Measurements from ENCODE around the gene PIK3R3. TPM values are rescaled to one million over a fixed set of nuclear protein-coding genes. Genes with fewer than 3 reads are reported as not detected.

PIK3R3 gene
- total RNA-seq, 3 donors from 2014 or later (not counting 1 experiment from before 2014, with no cell fraction given), result 5.2 to 6.2 (median 5.4) TPM

DNA sequence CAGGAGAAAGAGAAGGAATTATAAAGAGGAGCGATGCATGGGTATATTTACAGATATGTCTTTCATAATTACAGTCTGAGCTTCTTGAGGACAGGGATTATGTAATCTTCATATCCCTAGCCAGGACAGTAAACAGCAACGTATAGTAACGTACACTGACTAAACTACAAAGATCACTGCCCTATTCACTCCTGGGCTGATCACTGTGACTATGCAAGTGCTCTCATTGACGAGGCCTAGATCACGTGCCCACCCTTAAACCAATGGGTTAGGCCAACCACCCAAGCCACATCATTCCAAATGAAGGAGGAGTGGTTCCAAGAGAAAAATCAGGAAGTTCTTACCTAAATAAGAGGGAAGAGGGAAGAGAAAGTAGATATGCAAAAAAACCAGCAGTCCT is 18.5 kb downstream of the PIK3R3 start:
- Mint-ChIP-seq H3K4me1 (no peaks in the 10 kb centered on the region), H3K9me3 (no peaks in the 10 kb centered on the region), H3K4me3 (no peak overlapping the region), H3K27me3 (ENCODE audit: low read depth in 2 of 2) (no peaks in the 10 kb centered on the region), H3K36me3 (no peaks in the 10 kb centered on the region), H3K27ac (no peak overlapping the region)
- TF ChIP-seq, protein P1, sequence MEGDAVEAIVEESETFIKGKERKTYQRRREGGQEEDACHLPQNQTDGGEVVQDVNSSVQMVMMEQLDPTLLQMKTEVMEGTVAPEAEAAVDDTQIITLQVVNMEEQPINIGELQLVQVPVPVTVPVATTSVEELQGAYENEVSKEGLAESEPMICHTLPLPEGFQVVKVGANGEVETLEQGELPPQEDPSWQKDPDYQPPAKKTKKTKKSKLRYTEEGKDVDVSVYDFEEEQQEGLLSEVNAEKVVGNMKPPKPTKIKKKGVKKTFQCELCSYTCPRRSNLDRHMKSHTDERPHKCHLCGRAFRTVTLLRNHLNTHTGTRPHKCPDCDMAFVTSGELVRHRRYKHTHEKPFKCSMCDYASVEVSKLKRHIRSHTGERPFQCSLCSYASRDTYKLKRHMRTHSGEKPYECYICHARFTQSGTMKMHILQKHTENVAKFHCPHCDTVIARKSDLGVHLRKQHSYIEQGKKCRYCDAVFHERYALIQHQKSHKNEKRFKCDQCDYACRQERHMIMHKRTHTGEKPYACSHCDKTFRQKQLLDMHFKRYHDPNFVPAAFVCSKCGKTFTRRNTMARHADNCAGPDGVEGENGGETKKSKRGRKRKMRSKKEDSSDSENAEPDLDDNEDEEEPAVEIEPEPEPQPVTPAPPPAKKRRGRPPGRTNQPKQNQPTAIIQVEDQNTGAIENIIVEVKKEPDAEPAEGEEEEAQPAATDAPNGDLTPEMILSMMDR (IDR thresholded peaks at IDR 0.05), result no peak
- Histone ChIP-seq H3K27me3 (ENCODE audit: control insufficient read depth, insufficient read depth, low read length) (no peaks in the 10 kb centered on the region), H3K36me3 (ENCODE audit: control insufficient read depth, insufficient read depth, low read length) (no peaks in the 10 kb centered on the region), H3K4me3 (ENCODE audit: low read length) (no peak overlapping the region), H3K4me1 (ENCODE audit: control insufficient read depth, insufficient read depth, low read length) (no peaks in the 10 kb centered on the region), H3K9me3 (ENCODE audit: control insufficient read depth, insufficient read depth, low read length) (no peaks in the 10 kb centered on the region), H3K27ac (ENCODE audit: low read length) (no peak overlapping the region)
- intact Hi-C loops (cut with micrococcal nuclease), result no loop called here
- WGBS (ENCODE audit: insufficient coverage), result 97% methylated on average over 4 of the region's 5 CpGs
- ATAC-seq (no peak), DNase-seq (no peak)

DNA sequence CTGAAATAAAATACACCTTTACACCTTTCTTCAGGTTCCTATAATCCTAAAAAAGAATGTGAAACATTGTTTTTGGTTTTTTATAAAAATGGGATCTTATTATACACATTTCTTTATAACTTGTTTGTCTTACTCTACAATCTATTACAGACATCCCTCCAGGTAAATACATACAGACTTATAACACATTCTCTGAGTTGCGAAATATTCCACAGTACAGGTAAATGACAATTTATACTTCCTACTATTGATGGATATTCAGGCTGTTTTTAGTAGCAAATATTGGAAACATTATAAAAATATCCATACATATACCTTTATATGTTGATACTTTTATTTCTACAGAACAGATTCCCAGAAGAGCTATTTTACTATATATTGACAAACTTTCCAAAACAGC is 20.3 kb downstream of the PIK3R3 start:
- no peaks in the 10 kb centered on the region for H3K4me1 Mint-ChIP-seq
- no peak overlapping the region for H3K4me3 ChIP-seq (ENCODE audit: low read length)
- TF ChIP-seq, protein P1 (IDR thresholded peaks at IDR 0.05), result no peak
- no peak for ATAC-seq
- H3K27ac ChIP-seq (ENCODE audit: low read length), result no peak overlapping the region
- no CpG with 5 or more reads among the region's 1 CpG for WGBS (ENCODE audit: insufficient coverage)
- no peaks in the 10 kb centered on the region for H3K9me3 Mint-ChIP-seq
- intact Hi-C loops (cut with micrococcal nuclease), result no loop called here
- no peaks in the 10 kb centered on the region for H3K9me3 ChIP-seq (ENCODE audit: control insufficient read depth, insufficient read depth, low read length)
- no peaks in the 10 kb centered on the region for H3K36me3 ChIP-seq (ENCODE audit: control insufficient read depth, insufficient read depth, low read length)
- DNase-seq, result no peak
- no peaks in the 10 kb centered on the region for H3K4me1 ChIP-seq (ENCODE audit: control insufficient read depth, insufficient read depth, low read length)
- H3K36me3 Mint-ChIP-seq, result no peaks in the 10 kb centered on the region
- H3K27ac Mint-ChIP-seq, result no peak overlapping the region
- no peaks in the 10 kb centered on the region for H3K27me3 Mint-ChIP-seq (ENCODE audit: low read depth in 2 of 2)
- H3K4me3 Mint-ChIP-seq, result no peak overlapping the region
- H3K27me3 ChIP-seq (ENCODE audit: control insufficient read depth, insufficient read depth, low read length), result no peaks in the 10 kb centered on the region

DNA sequence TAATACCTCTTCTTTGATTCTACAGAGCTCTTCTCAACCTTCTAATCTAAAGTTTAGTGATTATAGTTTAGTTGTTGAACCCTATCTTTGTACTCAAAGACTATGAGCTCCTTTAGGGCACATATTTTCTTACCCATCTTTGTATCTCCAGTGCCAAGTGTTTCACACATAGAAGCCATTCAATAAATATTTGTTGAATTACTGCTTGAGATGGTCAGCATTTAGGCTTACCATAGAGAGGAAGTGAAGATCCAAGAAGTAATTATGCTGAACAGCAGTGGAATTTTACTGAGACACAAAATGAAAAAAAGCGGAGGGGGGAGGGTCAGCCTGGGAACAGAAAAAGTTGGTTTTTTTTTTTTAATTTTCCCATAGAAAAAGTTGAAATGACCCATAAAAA is 21.9 kb downstream of the PIK3R3 start:
- intact Hi-C loops (cut with micrococcal nuclease), result no loop called here
- TF ChIP-seq, protein P1 (IDR thresholded peaks at IDR 0.05), result no peak
- H3K4me3 Mint-ChIP-seq, result no peak overlapping the region
- no peaks in the 10 kb centered on the region for H3K9me3 ChIP-seq (ENCODE audit: control insufficient read depth, insufficient read depth, low read length)
- no peaks in the 10 kb centered on the region for H3K36me3 Mint-ChIP-seq
- DNase-seq (no peak), ATAC-seq (no peak)
- 100% methylated on average over 1 of the region's 1 CpG for WGBS (ENCODE audit: insufficient coverage)
- no peaks in the 10 kb centered on the region for H3K36me3 ChIP-seq (ENCODE audit: control insufficient read depth, insufficient read depth, low read length)
- H3K27ac Mint-ChIP-seq, result no peak overlapping the region
- H3K27me3 ChIP-seq (ENCODE audit: control insufficient read depth, insufficient read depth, low read length), result no peaks in the 10 kb centered on the region
- H3K4me1 Mint-ChIP-seq, result no peaks in the 10 kb centered on the region
- H3K27me3 Mint-ChIP-seq (ENCODE audit: low read depth in 2 of 2), result no peaks in the 10 kb centered on the region
- no peak overlapping the region for H3K27ac ChIP-seq (ENCODE audit: low read length)
- H3K9me3 Mint-ChIP-seq, result no peaks in the 10 kb centered on the region
- H3K4me3 ChIP-seq (ENCODE audit: low read length), result no peak overlapping the region
- no peaks in the 10 kb centered on the region for H3K4me1 ChIP-seq (ENCODE audit: control insufficient read depth, insufficient read depth, low read length)

DNA sequence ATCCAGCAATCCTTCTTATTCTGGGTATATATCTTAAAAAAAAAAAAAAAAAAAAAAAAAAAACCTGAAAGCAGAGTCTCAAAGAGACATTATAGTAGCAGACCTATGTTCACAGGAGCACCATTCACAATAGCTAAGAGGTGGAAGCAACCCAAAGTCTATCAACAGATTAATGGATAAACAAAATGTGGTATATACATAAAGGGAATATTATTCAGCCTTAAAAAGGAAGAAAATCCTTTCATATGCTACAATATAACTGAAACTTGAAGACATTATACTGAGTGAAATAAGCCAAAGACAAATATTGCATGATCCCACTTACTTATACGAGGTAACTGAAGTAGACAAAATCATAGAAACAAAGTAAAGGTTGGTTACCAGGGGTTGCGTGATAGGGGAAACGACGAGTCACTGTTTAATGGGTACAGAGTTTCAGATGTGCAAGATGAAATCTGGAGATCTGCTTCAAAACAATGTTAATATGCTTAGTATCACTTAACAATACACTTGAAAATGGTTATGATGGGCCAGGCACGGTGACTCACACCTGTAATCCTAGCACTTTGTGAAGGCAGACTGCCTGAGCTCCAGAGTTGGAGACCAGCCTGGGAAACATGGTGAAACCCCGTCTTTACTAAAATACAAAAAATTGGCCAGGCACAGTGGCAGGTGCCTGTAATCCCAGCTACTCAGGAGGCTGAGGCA is 29.5 kb downstream of the PIK3R3 start:
- Histone ChIP-seq H3K9me3 (ENCODE audit: control insufficient read depth, insufficient read depth, low read length) (no peaks in the 10 kb centered on the region), H3K27ac (ENCODE audit: low read length) (no peak overlapping the region), H3K4me1 (ENCODE audit: control insufficient read depth, insufficient read depth, low read length) (no peaks in the 10 kb centered on the region), H3K4me3 (ENCODE audit: low read length) (no peak overlapping the region), H3K36me3 (ENCODE audit: control insufficient read depth, insufficient read depth, low read length) (no peaks in the 10 kb centered on the region), H3K27me3 (ENCODE audit: control insufficient read depth, insufficient read depth, low read length) (no peaks in the 10 kb centered on the region)
- peaks cover 0 to 12% of the 10 kb centered on the region in 2 donors for H3K27me3 Mint-ChIP-seq (ENCODE audit: low read depth in 2 of 2)
- no peak overlapping the region for H3K4me3 Mint-ChIP-seq
- WGBS (ENCODE audit: insufficient coverage), result 98% methylated on average over 6 of the region's 6 CpGs
- intact Hi-C loops (cut with micrococcal nuclease), result no loop called here
- DNase-seq (no peak), ATAC-seq (no peak)
- TF ChIP-seq, protein P1 (IDR thresholded peaks at IDR 0.05), result no peak
- no peaks in the 10 kb centered on the region for H3K9me3 Mint-ChIP-seq
- no peak overlapping the region for H3K27ac Mint-ChIP-seq
- peaks cover 6% of the 10 kb centered on the region for H3K36me3 Mint-ChIP-seq
- no peaks in the 10 kb centered on the region for H3K4me1 Mint-ChIP-seq
